Peyer's patch (tissue), 4 donors: ENCODE measurements around the gene GNG13. TPM values are rescaled to one million over a fixed set of nuclear protein-coding genes. Genes with fewer than 3 reads are reported as not detected.
"Not testable (repeated sequence)": the region's sequence is repeated elsewhere in the genome, so short reads cannot be mapped to it uniquely, and the experiment has no call there.

Experiments
- DNase-seq, 3 donors: peaks; one replicate each; pipeline ENCODE4 v3.0.0-alpha.2; 2017 to 2019
- H3K27ac ChIP-seq, 4 donors: fragments of 200-600 bp; sonication (generic); one replicate each; pipeline ENCODE4 v1.5.1; 2016 to 2019
- H3K27me3 ChIP-seq, 2 donors: fragments of 200-600 bp; sonication (generic); one replicate each; pipeline ENCODE4 v1.5.1; 2019
- H3K36me3 ChIP-seq, 3 donors: fragments of 200-600 bp; sonication (generic); one replicate each; pipeline ENCODE4 v1.5.1; 2016 to 2019
- H3K4me1 ChIP-seq, 4 donors: fragments of 200-600 bp; sonication (generic); one replicate each; pipeline ENCODE4 v1.5.1; 2016 to 2019
- H3K4me3 ChIP-seq, 4 donors: fragments of 200-600 bp; sonication (generic); 1 replicate in 3 of 4; 2 replicates in 1 of 4; pipeline ENCODE4 v1.5.1; 2016 to 2019; ENCODE audit warnings: mild to moderate bottlenecking in 1 of 4
- H3K9me3 ChIP-seq, 4 donors: fragments of 200-600 bp; sonication (generic); one replicate each; pipeline ENCODE4 v1.5.1; 2016 to 2019; ENCODE audit warnings: mild to moderate bottlenecking in 1 of 4
- POLR2A ChIP-seq, 2 donors: fragments of 450-650 bp; IDR thresholded peaks; one replicate each; pipeline ENCODE4 v1.5.1; 2017; ENCODE audit warnings: antibody characterized with exemption in 2 of 2, mild to moderate bottlenecking in 2 of 2, moderate library complexity in 2 of 2
- total RNA-seq, 4 donors: library from RNA; depleted of rRNA; stranded (reverse); fragments of >200 nt; gene quantifications; one replicate each; pipeline ENCODE4 v1.1.0, GENCODE V29; 2016
- TF ChIP-seq, protein P1 (sequence below), 6 experiments: fragments of 450-650 bp in 4 of 6; fragments of 200-600 bp in 2 of 6; sonication (generic) in 1 of 6; IDR thresholded peaks; one replicate each; pipeline ENCODE4 v1.5.1; 2017 to 2019; ENCODE audit warnings: antibody characterized with exemption in 6 of 6, mild to moderate bottlenecking in 3 of 6, moderate library complexity in 1 of 6

The GNG13 gene
- total RNA-seq, 4 donors from 2014 or later, result 1.9 TPM; not detected in 3

DNA sequence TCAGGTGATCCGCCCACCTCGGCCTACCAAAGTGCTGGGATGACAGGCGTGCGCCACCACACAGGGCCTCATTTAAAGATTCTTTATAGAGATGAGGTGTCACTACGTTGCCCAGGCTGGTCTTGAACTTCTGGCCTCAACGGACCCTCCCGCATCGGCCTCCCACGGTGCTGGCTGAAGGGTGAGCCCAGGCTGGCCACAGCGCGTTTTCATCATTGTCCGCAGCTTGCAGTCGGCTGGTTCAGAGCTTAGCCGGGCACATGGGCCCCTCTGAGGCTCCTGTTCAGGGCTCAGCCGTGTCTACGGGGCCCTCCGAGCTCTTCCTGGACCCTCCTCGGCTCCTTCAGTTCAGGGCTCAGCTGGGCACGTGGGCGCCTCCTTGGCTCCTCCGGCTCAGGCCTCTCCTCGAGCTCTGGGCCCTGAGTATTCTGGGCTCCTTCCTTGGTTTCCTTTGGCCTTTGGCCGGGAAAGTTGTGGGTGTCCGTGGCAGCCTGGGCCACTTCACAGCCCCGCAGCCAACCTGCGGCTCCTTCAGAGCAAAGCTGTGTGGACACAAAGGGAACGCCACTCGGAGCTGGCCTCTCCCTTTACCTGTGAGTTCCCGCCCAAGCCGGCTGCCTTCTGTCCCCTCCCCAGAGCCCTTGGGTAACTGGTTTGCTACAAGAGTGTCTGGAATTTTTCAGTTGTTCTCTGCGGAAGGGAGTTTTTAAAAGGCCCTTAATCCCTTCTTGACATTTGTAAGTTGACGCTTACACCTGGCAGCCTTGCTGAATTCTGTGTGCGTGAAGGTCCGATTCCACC, 41.2 kb downstream of the GNG13 start:
- no peaks in the 10 kb centered on the region for H3K4me1 ChIP-seq
- H3K27me3 ChIP-seq, result no peaks in the 10 kb centered on the region
- TF ChIP-seq, protein P1, sequence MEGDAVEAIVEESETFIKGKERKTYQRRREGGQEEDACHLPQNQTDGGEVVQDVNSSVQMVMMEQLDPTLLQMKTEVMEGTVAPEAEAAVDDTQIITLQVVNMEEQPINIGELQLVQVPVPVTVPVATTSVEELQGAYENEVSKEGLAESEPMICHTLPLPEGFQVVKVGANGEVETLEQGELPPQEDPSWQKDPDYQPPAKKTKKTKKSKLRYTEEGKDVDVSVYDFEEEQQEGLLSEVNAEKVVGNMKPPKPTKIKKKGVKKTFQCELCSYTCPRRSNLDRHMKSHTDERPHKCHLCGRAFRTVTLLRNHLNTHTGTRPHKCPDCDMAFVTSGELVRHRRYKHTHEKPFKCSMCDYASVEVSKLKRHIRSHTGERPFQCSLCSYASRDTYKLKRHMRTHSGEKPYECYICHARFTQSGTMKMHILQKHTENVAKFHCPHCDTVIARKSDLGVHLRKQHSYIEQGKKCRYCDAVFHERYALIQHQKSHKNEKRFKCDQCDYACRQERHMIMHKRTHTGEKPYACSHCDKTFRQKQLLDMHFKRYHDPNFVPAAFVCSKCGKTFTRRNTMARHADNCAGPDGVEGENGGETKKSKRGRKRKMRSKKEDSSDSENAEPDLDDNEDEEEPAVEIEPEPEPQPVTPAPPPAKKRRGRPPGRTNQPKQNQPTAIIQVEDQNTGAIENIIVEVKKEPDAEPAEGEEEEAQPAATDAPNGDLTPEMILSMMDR (IDR thresholded peaks at IDR 0.05), result no peak
- no peak for TF ChIP-seq POLR2A (IDR thresholded peaks at IDR 0.05)
- DNase-seq, result no peak
- no peak overlapping the region for H3K27ac ChIP-seq
- H3K4me3 ChIP-seq, result no peak overlapping the region
- H3K36me3 ChIP-seq, result no peaks in the 10 kb centered on the region
- H3K9me3 ChIP-seq, result no peaks in the 10 kb centered on the region

DNA sequence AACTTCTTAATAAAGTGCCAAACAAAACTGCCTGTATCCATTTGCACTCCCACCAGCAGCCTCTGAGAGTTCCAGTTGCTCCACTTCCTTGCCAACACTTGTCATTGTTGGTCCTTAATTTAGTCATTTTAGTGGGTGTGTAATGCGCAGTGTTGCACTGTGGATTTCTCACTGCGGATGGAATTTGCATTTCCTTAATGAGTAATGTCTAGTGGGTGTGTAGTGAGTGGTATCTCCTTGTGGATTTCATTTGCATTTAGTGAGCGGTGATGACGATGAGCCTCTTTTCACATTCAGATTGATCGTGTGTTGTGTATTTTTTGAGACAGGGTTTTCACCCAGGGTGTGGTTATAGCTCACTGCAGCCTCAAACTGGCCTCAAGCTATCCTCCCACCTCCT, 44.1 kb downstream of the GNG13 start:
- Histone ChIP-seq H3K4me1 (no peaks in the 10 kb centered on the region), H3K27ac (no peak overlapping the region), H3K9me3 (no peaks in the 10 kb centered on the region), H3K4me3 (no peak overlapping the region), H3K27me3 (no peaks in the 10 kb centered on the region), H3K36me3 (no peaks in the 10 kb centered on the region)
- no peak for DNase-seq
- TF ChIP-seq, protein P1 (IDR thresholded peaks at IDR 0.05), result no peak
- TF ChIP-seq POLR2A (IDR thresholded peaks at IDR 0.05), result no peak

DNA sequence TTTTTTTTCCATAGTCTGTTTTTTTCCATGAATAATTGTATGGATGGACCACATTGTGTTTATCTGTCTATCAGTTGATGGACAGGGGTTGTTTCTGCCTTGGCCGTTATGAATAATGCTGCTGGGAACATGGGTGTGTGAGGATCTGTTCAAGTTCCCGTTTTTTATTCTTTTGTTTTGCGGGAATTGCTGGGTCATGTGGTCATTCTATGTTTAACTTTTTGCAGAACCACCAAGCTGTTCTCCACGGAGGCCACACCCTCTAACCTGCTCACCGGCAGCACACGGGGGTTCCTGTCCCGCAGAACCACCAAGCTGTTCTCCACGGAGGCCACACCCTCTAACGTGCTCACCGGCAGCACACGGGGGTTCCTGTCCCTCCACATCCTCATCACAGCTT, 45.9 kb downstream of the GNG13 start:
- no peak for DNase-seq
- Histone ChIP-seq H3K4me1 (no peaks in the 10 kb centered on the region), H3K9me3 (no peaks in the 10 kb centered on the region), H3K27ac (no peak overlapping the region), H3K36me3 (no peaks in the 10 kb centered on the region), H3K27me3 (no peaks in the 10 kb centered on the region), H3K4me3 (no peak overlapping the region)
- TF ChIP-seq, protein P1 (IDR thresholded peaks at IDR 0.05), result no peak
- TF ChIP-seq POLR2A (IDR thresholded peaks at IDR 0.05), result no peak

DNA sequence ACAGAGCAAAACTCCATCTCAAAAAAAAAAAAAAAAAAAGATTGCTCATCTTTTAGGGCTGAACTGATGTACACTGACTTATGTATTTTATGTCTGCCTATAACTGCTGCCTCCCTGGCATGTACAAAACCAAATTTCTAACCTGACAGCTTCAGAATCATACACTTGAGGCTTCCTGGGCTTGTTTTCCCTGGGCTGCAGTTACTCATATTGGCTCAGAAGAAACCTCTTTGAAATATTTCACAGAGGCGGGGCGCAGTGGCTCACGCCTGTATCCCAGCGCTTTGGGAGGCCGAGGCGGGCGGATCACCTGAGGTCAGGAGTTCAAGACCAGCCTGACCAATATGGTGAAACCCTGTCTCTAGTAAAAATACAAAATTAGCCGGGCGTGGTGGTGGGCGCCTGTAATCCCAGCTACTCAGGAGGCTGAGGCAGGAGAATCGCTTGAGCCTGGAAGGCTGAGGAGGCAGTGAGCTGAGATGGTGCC, 46.4 kb downstream of the GNG13 start:
- not testable (repeated sequence) for H3K4me1 ChIP-seq, H3K36me3 ChIP-seq, H3K9me3 ChIP-seq, DNase-seq, H3K27me3 ChIP-seq, H3K27ac ChIP-seq, H3K4me3 ChIP-seq

DNA sequence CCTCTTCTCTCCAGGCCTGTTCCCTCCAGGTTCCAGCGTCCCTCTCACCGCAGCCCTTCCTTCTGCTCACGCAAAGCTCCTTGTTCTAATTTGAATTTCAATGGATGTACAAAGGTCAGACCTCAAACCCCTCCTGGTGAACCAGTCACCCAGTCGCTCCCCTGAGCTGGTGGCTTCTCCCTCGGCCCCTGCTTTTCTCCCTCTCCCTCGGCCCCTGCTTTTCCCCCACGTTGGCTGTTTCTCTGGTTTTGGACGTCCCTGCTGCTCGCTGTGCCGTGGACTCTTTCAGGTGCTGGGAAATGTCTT, 48.6 kb downstream of the GNG13 start:
- Histone ChIP-seq H3K4me1 (no peaks in the 10 kb centered on the region), H3K27me3 (no peaks in the 10 kb centered on the region), H3K27ac (no peak overlapping the region), H3K36me3 (no peaks in the 10 kb centered on the region), H3K4me3 (no peak overlapping the region), H3K9me3 (no peaks in the 10 kb centered on the region)
- DNase-seq, result no peak
- no peak for TF ChIP-seq POLR2A (IDR thresholded peaks at IDR 0.05)
- TF ChIP-seq, protein P1 (IDR thresholded peaks at IDR 0.05), result no peak

DNA sequence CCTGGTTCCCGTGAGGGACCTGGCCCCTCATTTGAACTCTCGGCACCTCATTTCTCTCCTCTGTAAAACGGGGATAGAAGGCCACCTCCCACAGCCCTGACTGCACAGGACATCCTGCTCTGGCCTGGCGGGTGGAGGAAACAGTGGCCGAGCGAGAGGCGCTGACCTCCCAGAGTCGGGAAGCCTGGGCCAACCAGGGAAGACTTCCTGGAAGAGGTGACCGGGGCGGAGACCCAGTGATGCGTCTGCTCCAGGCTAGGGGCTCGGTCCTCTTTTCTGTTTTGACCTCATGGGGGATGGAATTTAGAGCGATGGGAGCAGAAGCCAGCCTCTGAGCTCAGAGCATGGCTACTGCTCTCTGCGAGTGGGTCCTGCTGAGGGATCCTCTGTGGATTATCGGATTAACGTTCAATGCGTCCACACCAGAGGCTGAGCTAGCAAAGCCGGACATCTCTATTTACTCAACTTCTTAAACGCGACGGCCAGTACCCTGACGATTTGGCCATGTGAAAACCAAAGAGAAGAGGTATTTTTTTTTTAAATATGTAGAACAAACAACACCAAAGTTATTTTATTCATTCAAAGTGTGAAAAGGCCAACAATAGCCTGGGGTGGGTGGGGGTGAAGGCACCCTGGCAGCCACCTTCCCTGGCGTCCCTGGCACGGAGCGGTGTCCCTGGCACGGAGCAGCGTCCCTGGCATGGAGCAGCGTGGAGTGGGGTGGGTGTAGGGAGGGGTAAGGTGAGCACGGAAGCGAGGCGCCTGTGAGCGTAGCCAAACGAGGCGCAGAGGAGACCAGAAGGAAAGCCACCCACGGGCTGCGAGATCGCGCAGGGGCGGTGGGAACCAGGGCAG, 49.2 kb downstream of the GNG13 start:
- TF ChIP-seq, protein P1 (IDR thresholded peaks at IDR 0.05), result no peak
- TF ChIP-seq POLR2A (IDR thresholded peaks at IDR 0.05), result no peak
- Histone ChIP-seq H3K4me3 (no peak overlapping the region), H3K9me3 (no peaks in the 10 kb centered on the region), H3K36me3 (no peaks in the 10 kb centered on the region), H3K27ac (no peak overlapping the region), H3K27me3 (no peaks in the 10 kb centered on the region), H3K4me1 (no peaks in the 10 kb centered on the region)
- DNase-seq, result no peak
